HG03039 (cell line): Measurements from ENCODE around the gene TOLLIP.
"Not testable (repeated sequence)": the region's sequence is repeated elsewhere in the genome, so short reads cannot be mapped to it uniquely, and the experiment has no call there.

Experiments
- ATAC-seq: cut with Tn5 transposase; IDR thresholded peaks from one replicate; pipeline ENCODE4 v1.9.1; 2021; ENCODE audit warnings: mild to moderate bottlenecking, moderate library complexity; ENCODE audit not compliant: unreplicated experiment

The TOLLIP gene

GRCh38 chr11:1344056-1344635 is 34.7 kb upstream of the TOLLIP start:
- ATAC-seq = no peak

- ATAC-seq = no peak
Measured at GRCh38 chr11:1343391-1344055, 34.1 kb upstream of the TOLLIP start.

- no peak for ATAC-seq
Measured at GRCh38 chr11:1342946-1343345, 33.5 kb upstream of the TOLLIP start.

DNA sequence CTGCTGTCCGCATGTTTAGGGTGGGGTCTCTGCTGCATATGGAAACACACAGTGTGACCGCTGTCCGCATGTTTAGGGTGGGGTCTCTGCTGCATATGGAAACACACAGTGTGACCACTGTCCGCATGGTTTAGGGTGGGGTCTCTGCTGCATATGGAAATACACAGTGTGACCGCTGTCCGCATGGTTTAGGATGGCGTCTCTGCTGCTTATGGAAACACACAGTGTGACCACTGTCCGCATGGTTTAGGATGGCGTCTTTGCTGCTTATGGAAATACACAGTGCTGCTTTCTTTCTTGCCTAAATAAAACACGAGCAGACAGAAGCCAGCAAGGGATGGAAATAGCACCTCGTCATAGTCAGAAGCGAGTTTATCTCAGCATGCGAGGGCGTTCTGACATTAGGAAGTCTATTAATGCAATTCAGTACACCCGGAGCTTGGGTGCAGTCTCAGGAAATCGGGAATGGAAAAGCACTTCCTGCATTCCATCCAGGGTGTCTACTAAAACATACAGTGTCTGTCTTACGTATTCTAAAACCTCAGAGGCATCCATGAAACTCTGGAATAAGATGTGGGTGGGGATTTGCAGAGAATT is 32.6 kb upstream of the TOLLIP start:
- ATAC-seq = no peak

DNA sequence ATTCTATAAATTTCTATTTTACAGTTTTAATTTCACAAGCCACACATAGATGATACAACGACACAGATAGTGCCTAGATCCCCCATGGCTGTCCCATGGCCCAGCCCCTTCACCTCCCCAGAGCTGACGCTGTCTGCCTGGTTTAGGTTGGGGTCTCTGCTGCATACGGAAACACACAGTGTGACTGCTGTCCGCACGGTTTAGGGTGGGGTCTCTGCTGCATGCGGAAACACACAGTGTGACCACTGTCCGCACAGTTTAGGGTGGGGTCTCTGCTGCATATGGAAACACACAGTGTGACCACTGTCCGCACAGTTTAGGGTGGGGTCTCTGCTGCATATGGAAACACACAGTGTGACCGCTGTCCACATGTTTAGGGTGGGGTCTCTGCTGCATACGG is 31.8 kb upstream of the TOLLIP start:
- not testable (repeated sequence) for ATAC-seq

DNA sequence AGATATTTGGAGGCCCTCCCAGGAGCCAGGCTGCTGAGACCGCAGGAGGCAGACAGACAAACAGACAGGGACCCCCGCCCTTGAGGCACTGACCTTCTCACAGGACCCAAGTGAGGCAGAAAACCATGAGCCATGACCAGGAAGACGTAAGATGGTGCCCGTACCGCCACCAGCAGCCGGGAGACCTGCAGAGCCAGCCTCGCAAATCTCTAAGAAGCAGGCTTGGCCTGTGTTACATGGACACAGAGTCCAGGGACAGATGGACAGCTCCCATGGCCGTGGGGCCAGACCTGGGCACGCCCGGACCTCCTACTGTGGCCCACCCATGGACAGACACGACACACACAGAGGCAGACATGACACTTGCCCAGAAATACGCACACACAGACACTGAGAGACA is 30.7 kb upstream of the TOLLIP start:
- no peak for ATAC-seq

GRCh38 chr11:1339066-1339675 is 29.7 kb upstream of the TOLLIP start:
- ATAC-seq = no peak

GRCh38 chr11:1338201-1339065 is 29.0 kb upstream of the TOLLIP start:
- no peak for ATAC-seq

DNA sequence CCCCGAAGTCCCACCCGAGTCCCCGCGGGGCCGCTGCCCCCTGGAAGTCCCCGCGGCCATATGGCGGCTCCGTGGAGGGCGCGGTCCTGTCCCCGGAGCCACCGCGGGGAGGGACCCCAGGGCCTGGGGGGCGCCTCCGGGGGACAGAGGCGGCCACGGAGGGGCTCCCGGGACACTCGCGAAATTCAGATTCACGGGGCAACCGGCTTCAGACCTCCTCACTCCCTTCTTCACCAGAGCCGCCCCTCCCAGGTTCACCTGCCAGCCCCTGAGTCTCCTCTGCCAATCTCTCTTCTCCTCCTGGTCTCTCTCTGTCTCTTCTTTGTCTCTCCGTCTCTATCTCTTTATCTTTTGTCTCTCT is 28.2 kb upstream of the TOLLIP start:
- ATAC-seq = no peak

DNA sequence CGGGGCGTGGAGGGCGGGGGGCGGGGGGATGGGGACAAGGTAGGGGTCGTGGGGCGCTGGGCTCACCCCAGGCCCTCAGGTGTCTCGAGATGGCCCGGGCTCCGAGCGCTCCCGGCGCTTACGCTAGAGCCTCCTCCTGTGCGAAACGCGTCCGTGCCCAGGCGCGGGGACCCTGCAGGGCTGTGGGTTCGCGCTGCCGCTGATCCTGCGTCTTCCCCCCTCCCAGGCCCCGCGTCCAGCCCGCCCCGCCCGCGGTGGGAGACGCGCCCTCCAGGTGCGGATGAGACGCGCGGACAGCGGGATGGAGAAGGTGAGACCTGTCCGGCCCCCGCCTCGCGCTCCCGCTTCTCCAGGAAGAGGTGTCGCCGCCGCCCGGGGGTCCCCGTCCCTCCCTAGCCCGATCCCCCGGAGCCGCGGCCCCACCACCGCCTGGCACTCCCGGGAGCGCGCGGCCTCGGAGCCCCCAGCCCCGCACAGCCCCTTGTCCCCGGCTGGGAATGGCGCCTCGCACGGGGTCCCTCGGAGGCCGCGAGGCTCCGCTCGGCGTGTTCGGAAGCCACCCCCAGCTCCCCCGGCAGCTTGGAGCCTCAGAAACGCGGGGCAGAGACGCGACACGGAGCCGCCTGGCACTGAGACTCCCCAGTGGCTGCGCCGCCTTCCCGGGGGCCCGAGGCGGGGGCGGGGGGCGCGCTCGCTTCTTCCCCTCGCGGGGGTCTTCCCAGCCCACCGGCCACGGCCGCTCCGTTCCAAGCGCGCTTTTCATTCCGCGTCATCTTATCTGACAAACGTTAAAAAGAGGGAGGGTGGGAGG is 27.6 kb upstream of the TOLLIP start:
- ATAC-seq = no peak

DNA sequence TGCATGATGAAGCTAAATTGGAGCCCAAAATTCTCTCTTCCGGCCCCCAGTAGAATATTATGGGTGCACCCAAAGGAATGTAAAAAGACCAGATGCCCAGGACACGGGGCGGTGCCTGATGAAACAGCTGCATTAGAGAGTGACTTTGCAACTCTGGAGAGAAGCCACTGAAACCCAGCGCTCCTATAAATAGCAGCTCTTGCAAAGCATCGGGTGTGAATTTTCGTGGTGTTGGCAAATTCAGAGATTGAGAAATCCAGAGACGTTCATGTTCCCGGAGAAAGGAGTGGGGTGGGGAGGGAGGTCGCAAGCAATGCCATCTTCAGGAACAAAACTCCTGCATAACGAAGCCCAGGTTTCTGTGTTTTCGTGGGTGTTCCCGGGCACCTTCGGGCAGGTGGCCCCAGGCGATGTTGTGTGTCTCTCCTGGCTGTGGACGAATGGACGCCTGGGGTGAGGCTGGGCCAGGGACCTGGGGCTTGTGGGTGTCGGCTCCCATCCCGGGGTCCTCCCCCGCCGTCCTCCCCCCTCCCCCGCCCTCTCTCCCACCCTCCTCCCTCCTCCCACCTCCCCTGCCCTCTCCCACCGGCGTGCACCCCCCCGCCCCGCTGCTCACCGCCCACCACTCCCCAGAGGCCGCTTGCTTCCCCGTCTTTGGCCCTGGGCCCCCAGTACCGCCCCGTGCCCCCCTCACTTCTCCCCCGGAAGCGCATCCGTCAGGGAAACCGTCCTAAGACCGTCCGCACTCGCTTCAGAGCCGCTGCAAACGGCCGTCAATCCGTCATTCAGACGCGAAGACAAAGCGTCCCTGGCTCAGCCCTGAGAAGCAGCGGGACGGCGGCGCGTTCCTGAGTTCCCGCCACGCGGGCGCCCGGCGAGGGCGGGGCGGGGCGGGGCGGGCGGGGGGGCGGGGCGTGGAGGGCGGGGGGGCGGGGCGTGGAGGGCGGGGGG is 26.7 kb upstream of the TOLLIP start:
- ATAC-seq = no peak

DNA sequence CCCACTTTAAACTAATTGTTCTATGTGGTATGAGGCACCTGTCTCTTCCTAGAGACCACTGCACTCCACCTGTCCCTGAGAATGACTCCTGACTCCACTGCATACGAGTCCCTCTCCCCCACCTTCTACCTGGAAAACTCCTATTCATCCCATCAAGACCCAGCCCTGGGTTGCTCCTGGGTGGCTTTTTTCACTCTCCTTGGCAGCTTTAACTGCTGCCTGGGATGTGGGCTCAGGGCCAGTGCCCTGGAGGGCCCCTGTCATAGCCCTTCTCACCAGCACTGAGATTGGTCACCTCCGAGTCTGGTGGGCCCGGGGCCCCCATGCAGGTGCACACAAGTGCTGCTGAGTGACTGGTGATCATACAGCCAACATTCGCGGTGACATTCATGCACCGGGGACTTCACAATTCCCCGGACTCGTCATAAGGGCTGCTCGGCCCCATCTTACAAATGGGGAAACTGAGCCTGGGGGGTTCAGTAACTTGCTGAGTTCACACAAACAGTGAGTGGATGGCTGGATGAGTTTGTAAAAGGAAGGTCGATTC is 25.9 kb upstream of the TOLLIP start:
- ATAC-seq = no peak

DNA sequence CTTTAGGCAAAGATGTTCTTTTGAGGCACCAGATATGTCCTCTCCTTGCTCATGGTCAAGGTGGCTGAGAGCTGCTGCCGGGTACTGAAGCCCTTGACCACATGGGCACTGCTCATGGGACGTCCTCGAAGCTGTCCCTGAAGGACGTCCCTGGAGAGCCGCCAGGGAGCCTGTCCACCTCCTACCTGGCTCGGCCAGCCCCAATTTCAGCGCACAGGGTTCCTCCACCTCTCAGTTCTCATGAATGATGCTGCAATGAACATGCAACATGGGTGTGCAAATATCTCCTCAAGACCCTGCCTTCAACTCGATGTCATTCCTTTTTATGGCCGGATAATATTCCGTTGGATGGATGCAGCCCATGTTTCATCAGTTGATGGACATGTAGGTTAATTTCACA is 24.4 kb upstream of the TOLLIP start:
- ATAC-seq = no peak

DNA sequence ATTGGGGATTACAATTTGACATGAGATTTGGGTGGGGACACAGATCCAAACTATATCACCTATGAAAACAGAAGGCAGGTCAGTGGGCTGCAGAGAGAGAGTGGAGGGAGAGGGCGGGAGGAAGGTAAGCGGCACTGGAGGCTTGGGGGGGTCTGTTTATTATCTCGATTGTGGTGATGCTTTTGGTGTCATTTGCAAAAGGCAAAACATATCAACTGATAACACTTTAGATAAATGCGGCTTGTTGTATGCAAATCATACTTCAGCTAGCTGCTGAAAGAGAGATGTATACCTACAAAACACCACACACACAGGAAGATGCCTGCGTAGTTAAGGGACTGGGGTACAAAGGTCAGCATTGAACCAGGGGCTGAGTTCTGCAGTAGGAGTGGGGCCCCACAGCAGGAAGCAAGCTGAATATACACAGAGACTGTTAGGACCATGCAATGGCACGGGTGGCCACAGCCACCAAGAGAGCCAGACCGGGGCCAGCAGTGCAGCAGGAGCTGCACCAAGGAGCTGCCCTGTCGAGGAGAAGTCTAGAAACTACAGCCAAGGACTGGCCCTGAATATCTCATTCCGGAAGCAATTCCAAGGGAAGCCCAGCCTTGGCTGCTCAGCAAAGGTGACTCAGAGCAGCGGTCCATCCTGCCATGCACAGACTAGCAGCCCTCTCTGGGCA is 23.8 kb upstream of the TOLLIP start:
- ATAC-seq = no peak

GRCh38 chr11:1330473-1330872 is 21.0 kb upstream of the TOLLIP start:
- no peak for ATAC-seq

DNA sequence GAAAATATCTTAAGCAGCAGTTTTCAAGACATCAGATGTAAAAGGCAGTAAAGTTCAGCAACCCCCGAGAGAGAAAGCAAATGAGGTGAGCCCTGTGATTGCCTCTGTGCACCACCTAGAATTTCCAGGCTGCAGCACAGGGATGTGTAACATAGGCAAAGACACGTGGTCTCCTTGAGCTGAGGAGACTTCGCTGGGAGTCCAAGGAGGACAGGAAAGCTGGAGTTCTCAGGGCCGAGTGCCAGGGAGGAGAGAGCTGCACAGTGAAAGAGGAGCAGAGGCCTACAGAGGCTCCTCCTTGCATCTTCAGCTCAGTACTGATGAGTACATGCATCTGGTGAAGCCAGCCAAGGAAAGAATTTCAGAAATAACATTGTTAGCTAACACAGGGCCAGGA is 17.6 kb upstream of the TOLLIP start:
- ATAC-seq = no peak

GRCh38 chr11:1326435-1327063 is 17.1 kb upstream of the TOLLIP start:
- no peak for ATAC-seq

DNA sequence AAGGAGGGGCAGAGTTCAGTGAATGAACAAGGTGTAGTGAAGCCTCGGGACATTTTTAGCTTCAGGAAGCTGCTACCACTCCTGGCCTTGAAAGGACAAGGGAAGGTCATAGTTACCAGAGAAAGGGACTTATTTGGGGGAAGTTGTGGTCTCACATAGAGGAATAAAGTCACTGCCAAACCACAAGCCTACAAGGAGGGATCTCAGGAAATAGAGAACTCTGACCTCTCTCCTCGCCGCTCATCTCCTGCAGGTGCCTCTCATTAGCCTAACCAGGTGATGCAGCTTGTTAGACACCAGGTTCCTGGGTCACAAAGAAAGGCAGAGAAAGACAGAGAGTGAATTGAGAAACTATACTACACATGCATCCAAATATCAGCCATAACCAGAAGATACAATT is 14.3 kb upstream of the TOLLIP start:
- ATAC-seq = no peak
